22Rv1 (cell line): ENCODE data around the gene LSM11.
"Not testable (repeated sequence)": the region's sequence is repeated elsewhere in the genome, so short reads cannot be mapped to it uniquely, and the experiment has no call there.

Experiments used
- ZFX ChIP-seq: fragments of 450-650 bp; IDR thresholded peaks from 2 replicates; pipeline ENCODE4 v1.6.1; 2017; ENCODE audit warnings: antibody characterized with exemption, borderline replicate concordance
- TF ChIP-seq, protein P1 (sequence below): fragments of 450-650 bp; IDR thresholded peaks from 2 replicates; pipeline ENCODE4 v1.5.1; 2017; ENCODE audit warnings: mild to moderate bottlenecking

DNA sequence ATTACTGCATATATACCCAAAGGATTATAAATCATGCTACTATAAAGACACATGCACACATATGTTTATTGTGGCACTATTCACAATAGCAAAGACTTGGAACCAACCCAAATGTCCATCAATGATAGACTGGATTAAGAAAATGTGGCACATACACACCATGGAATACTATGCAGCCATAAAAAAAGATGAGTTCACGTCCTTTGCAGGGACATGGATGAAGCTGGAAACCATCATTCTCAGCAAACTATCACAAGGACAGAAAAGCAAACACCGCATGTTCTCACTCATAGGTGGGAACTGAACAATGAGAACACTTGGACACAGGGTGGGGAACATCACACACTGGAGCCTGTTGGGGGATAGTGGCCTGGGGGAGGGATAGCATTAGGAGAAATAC is 16.9 kb upstream of the LSM11 start:
- TF ChIP-seq, protein P1, sequence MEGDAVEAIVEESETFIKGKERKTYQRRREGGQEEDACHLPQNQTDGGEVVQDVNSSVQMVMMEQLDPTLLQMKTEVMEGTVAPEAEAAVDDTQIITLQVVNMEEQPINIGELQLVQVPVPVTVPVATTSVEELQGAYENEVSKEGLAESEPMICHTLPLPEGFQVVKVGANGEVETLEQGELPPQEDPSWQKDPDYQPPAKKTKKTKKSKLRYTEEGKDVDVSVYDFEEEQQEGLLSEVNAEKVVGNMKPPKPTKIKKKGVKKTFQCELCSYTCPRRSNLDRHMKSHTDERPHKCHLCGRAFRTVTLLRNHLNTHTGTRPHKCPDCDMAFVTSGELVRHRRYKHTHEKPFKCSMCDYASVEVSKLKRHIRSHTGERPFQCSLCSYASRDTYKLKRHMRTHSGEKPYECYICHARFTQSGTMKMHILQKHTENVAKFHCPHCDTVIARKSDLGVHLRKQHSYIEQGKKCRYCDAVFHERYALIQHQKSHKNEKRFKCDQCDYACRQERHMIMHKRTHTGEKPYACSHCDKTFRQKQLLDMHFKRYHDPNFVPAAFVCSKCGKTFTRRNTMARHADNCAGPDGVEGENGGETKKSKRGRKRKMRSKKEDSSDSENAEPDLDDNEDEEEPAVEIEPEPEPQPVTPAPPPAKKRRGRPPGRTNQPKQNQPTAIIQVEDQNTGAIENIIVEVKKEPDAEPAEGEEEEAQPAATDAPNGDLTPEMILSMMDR: not testable (repeated sequence)
- not testable (repeated sequence) for TF ChIP-seq ZFX
